Medulla oblongata (tissue), 1 donor: ENCODE measurements around the gene SALL2.

Source experiments
- DNase-seq: peaks from one replicate; pipeline ENCODE4 v3.0.0-alpha.2; 2015; ENCODE audit errors: extremely low spot score

SALL2 gene

GRCh38 chr14:21528381-21529348 lies 2.5 kb upstream of the SALL2 start:
- DNase-seq, result no peak

GRCh38 chr14:21527318-21527679 lies 1.2 kb upstream of the SALL2 start:
- DNase-seq, result no peak

GRCh38 chr14:21526672-21527317 lies 649 bp upstream of the SALL2 start:
- DNase-seq, result no peak

GRCh38 chr14:21525571-21525961 lies 580 bp downstream of the SALL2 start:
- DNase-seq, result peak; percentile 32

- DNase-seq, result peak; percentile 40
Observed at GRCh38 chr14:21524575-21525490, 1.3 kb downstream of the SALL2 start.

GRCh38 chr14:21523203-21523602 lies 2.9 kb downstream of the SALL2 start:
- DNase-seq, result no peak

GRCh38 chr14:21521501-21521900 lies 4.6 kb downstream of the SALL2 start:
- no peak for DNase-seq

GRCh38 chr14:21520767-21521166 lies 5.4 kb downstream of the SALL2 start:
- DNase-seq, result no peak

GRCh38 chr14:21518725-21519124 lies 7.4 kb downstream of the SALL2 start:
- no peak for DNase-seq

GRCh38 chr14:21514341-21514740 lies 11.8 kb downstream of the SALL2 start:
- no peak for DNase-seq

GRCh38 chr14:21510735-21511657 lies 15.2 kb downstream of the SALL2 start, which contains the start of gene METTL3:
TSS of gene METTL3 (minus strand) at chr14:21511340. CDS start at chr14:21511223, 117 bp downstream.
- peak; percentile 100 for DNase-seq

GRCh38 chr14:21509432-21510143 lies 16.6 kb downstream of the SALL2 start:
- no peak for DNase-seq

GRCh38 chr14:21506557-21506956 lies 19.6 kb downstream of the SALL2 start:
- no peak for DNase-seq

GRCh38 chr14:21505012-21505553 lies 21.1 kb downstream of the SALL2 start:
- no peak for DNase-seq

GRCh38 chr14:21503376-21503775 lies 22.8 kb downstream of the SALL2 start:
- DNase-seq, result no peak

GRCh38 chr14:21501568-21501967 lies 24.6 kb downstream of the SALL2 start:
- no peak for DNase-seq

- peak; percentile 68 for DNase-seq
Observed at GRCh38 chr14:21498540-21499526, 27.3 kb downstream of the SALL2 start.

- no peak for DNase-seq
Observed at GRCh38 chr14:21496453-21496852, 29.7 kb downstream of the SALL2 start.
